Fibroblast of skin of back (primary cell): ENCODE results near the gene ABI3BP.

Source experiments
- DNase-seq: peaks from one replicate; pipeline ENCODE4 v3.0.0-alpha.2; 2013

Gene ABI3BP

GRCh38 chr3:100880845-100881244 is 112.4 kb downstream of the ABI3BP start:
- no peak for DNase-seq

GRCh38 chr3:100880072-100880471 is 113.1 kb downstream of the ABI3BP start:
- no peak for DNase-seq

GRCh38 chr3:100879195-100879810 is 113.9 kb downstream of the ABI3BP start:
- no peak for DNase-seq

- no peak for DNase-seq
These were observed 115.9 kb downstream of the ABI3BP start for GRCh38 chr3:100877286-100877685.

DNA sequence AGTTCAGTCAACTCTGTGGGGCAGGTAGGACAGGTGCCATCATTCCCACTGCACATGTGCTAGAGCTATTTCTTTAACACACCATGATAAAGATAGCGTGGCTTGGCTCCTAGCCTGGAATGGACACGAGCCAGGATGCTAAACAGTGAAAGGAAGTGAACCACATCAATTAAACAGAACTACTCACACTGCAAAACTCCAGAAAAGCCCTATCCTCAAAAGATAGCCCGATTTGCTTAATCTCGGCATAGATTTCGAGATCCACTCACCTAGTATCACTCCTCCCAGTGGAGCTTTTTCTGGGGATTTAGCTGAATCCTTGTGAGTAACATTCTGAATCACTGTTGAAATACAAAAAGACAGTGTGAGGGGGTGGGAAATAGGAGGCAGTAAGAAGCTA is 118.0 kb downstream of the ABI3BP start:
- DNase-seq = peak; percentile 45

GRCh38 chr3:100873611-100874010 is 119.6 kb downstream of the ABI3BP start:
- DNase-seq = no peak

DNA sequence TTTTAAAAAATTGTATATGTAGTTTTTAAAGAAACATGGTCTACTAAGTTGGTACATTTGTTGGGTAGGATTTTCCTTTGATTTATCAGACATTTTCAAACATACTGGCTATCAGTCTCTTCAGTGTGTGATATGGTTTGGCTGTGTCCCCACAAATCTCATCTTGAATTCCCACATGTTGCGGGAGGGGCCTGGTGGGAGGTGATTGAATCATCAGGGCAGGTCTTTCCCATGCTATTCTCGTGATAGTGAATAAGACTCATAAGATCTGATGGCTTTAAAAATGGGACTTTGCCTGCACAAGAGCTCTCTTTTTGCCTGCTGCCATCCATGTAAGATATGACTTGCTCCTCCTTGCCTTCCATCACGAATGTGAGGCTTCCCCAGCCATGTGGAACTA is 121.9 kb downstream of the ABI3BP start:
- no peak for DNase-seq

GRCh38 chr3:100869787-100870186 is 123.4 kb downstream of the ABI3BP start:
- DNase-seq = peak; percentile 86

GRCh38 chr3:100868894-100869293 is 124.3 kb downstream of the ABI3BP start:
- DNase-seq = no peak

- DNase-seq = peak; percentile 26
These were observed 125.1 kb downstream of the ABI3BP start for GRCh38 chr3:100868096-100868495.

DNA sequence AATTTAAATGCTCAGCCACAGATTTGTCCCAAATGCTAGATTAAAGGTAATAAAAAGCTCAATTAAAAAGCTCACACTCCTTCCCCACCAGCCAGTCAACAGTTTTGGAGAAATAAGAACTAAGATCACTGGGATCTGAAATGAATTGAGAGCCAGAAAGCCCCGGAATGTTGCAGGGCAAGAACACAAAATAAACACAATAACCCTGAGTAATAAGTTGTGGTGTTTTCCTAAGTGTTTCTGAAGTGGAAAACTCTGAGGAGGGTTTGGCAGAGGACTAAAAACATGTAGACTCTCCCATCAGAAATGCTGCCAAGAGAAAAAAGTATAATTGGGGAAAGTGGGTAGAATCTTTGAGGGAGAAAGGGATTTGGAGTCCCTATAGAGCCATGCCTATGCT is 127.8 kb downstream of the ABI3BP start:
- peak; percentile 46 for DNase-seq

GRCh38 chr3:100864471-100865250 is 128.6 kb downstream of the ABI3BP start:
- DNase-seq = no peak

- no peak for DNase-seq
These were observed 135.4 kb downstream of the ABI3BP start for GRCh38 chr3:100857863-100858262.

DNA sequence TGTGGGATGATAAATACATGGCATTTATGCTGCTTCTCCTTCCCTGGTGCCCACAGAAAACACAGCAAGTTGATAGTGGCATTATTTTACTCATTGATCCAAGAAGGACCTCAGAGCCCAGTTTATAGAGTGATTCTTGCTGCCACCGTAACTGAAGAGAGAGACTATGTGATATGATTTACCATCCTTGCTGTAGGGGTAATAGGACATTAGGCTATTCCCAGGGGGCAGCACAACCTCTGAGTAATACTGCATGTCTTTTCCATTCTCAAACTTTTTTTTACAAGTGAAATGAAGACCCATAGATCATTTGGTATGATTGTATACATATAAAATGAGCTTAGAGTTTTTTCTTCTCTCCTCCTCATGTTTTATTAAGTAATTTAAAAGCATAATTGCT is 136.4 kb downstream of the ABI3BP start:
- DNase-seq = no peak

DNA sequence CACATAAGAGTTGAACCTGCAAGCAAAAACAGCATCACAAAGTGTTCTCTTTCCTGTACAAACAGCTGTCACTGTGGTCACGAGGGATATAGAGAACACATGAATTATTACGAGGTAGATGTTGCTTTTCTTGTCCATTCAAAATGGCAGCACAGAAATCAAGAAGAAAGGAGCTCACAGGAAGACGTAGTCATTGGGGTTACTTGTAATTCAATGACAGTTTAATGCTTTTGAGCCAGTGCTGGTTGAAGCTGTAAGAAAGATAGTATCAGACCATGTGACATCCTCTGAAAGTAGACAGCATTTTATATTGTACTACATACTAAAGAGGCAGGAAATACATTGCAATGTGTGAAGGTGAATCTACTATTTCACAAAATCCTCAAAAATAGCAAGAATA is 140.4 kb downstream of the ABI3BP start:
- no peak for DNase-seq

GRCh38 chr3:100850701-100851100 is 142.5 kb downstream of the ABI3BP start:
- peak; percentile 71 for DNase-seq

DNA sequence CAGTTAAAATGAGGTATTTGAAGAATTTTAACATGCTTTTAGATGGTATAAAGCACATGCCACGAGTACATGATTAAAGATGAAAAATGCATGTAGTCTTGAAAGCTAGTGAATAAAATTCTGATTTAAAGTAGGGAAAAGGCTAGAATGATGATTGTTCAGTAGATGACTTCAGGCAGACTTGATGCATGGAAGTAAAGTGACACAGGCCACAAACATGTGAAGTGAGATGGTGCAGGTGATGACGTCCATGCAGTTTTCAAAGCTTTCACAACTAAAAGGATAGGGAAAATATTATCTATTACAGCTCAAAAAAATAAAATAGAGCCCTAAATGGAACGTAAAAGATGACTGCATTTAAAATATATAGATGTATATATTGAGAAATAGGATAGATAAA is 143.1 kb downstream of the ABI3BP start:
- DNase-seq = no peak

DNA sequence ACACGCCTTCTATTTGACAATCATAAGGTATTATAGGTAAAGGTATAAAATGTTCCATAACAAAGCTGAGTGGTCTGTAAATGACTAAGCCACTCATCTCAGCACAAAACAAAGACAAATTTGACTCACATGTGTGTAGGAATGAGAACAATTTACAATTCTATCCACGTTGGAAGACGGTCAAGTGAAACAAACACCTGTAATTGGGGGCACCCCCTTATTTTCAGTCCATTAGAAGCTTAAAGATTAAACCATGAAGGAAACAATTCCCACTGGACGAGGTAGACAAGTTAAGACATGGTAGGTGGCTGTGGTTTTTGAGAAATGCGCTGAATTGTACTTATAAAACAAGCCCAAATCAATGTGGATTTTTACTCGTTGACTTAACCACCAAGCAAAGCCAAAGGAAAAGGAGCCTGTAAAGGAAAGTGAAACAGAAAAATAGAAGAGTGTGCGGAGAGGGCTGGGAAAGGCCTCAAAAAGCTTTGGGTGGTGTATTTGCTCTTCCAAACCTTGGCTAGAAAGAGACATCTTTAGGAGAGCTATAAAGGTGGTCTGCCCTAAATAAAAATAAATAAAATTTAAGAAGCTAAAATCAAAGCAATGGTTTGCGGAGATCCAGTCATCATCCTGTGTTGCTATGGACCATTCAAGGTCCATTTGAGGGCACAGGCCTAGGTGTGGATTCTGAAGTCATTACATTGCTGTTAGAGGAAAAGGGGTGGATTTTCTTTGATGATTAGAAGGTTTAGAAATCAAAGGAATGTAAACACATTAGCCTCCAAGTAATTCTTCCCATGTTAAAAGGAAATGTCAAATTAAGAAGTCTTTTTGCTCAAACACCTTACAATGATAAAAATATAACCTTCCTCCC is 148.9 kb downstream of the ABI3BP start:
- no peak for DNase-seq

DNA sequence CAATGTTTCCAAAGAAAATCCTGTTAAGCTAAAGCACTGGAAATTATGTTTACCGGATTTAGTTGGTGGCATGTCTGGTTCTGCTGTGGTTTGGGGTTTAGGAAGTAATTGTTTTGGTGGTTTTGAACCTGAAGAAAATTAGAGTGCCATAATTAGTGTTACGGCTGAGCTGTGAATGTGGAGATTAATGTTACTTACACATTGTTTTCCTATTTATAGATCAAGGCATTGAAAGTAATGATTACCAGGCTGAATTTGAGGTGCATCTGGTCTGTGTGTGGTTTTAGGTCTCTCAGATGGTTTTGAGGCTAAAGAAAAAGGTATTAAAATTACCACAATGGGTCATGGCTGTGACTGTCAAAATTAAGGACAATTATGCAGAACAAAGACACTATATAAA is 155.1 kb downstream of the ABI3BP start:
- no peak for DNase-seq

DNA sequence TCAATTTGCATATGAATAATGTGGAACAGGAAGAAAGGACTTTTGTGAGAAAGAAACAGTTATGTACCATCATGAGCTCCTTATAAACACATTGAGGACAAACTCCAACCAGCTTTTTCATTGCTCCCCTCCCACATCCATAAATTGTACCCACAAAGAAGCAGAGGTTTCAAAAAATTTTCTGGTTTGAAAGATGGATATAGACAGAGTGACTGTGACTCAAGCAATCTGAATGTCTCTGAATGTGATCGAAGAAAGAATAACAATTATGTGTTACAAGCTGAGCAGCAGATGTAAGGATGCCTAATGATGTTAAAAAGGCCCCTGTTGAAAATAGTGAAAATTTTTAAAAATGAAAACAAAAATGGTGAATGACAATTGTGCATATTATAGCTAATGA is 156.6 kb downstream of the ABI3BP start:
- DNase-seq = peak; percentile 50

DNA sequence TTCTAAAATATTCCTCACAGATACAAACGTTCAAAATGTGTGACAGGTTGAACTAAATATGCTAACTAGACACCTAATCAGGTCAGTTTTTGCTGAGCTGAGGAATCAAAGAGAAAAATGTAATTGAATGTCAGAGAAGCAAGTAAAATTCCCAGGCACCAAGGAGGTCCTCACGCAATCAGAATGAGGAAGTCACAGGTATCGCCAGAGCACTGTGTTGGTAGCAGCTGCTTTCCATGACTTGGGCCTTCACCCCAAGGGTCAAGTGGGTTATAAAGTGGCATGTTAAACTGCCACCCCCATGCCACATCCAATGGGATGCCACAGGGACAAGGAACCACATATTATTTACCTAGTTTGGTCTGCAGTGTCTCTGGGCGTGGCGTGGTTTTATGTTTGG is 158.9 kb downstream of the ABI3BP start:
- no peak for DNase-seq

- DNase-seq = no peak
These were observed 159.7 kb downstream of the ABI3BP start for GRCh38 chr3:100833483-100833882.

DNA sequence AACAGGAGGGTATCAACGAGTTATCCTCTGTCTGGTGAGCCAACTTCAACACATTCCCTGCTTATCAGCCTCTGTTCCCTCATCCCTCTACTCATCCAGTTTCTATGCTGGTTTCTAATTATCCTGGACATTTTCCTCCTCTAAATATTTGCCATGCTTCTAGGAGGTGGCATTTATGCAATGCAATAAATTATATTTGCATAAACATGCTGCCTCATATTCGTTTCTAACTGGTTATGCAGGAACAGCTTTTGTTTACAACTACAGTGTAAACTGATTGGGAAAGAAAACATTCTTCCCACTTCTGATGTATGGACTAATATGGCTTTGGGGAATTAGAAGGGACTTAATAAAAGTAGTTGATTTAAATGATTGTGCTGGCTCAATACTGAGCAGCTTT is 161.6 kb downstream of the ABI3BP start:
- no peak for DNase-seq
